H1 (cell line): ENCODE results near the gene GJD3. TPM values are rescaled to one million over a fixed set of nuclear protein-coding genes. Genes with fewer than 3 reads are reported as not detected.

ENCODE experiments used
- CTBP2 ChIP-seq: IDR thresholded peaks from 2 replicates; pipeline ENCODE4 v1.7.0; 2011; ENCODE audit warnings: borderline replicate concordance, mild to moderate bottlenecking, moderate library complexity, mixed read lengths, low read length; ENCODE audit not compliant: insufficient read depth, insufficient read length
- RFX5 ChIP-seq: IDR thresholded peaks from 2 replicates; pipeline ENCODE4 v1.6.1; 2011; ENCODE audit warnings: low read depth, low read length, improper control_type of control experiment, borderline replicate concordance
- polyA plus RNA-seq, 7 experiments: library from polyadenylated mRNA; depleted of rRNA in 3 of 7; stranded (reverse) in 5 of 7; unstranded in 2 of 7; fragments of >200 nt in 5 of 7; fragments of 200-250 nt in 2 of 7; gene quantifications; 1 replicate in 5 of 7; 2 replicates in 1 of 7; 4 replicates in 1 of 7; pipeline versions ENCODE4 v1.2.1 to v1.2.3, GENCODE V29; 2011 to 2013; ENCODE audit warnings: missing spikeins in 2 of 7, mixed read lengths in 2 of 7
- total RNA-seq: library from RNA; stranded (reverse); fragmentation: NEBNext Ultra II Directional; extraction: Animal tissue kit (Norgen Biotek cat#: 25700); gene quantifications from 2 replicates; pipeline ENCODE4 v1.2.1, GENCODE V29; 2021

GJD3 gene
- total and polyA plus RNA-seq, 2 of the 8 experiments (the other 6 are each of a cell fraction or from before 2014, with no cell fraction given), result 0.53 to 1.9 TPM

GRCh38 chr17:40355804-40356758, 8.5 kb downstream of the GJD3 start (continued):
- no peak for TF ChIP-seq CTBP2
- no peak for TF ChIP-seq RFX5
